Osteocyte (in vitro differentiated cells): ENCODE data around the gene FAM222B. TPM values are rescaled to one million over a fixed set of nuclear protein-coding genes. Genes with fewer than 3 reads are reported as not detected.

ENCODE experiments used
- DNase-seq: peaks from one replicate; pipeline ENCODE4 v3.0.0; 2021; ENCODE audit warnings: mixed read lengths; ENCODE audit not compliant: unreplicated experiment; ENCODE audit errors: extremely low spot score
- H3K27ac Mint-ChIP-seq: one replicate; pipeline ENCODE4 v1.8.0; 2021; ENCODE audit warnings: mild to moderate bottlenecking, mixed read lengths; ENCODE audit not compliant: unreplicated experiment
- H3K27me3 Mint-ChIP-seq: one replicate; pipeline ENCODE4 v1.8.0; 2021; ENCODE audit warnings: mixed read lengths; ENCODE audit not compliant: unreplicated experiment
- H3K36me3 Mint-ChIP-seq: one replicate; pipeline ENCODE4 v1.8.0; 2021; ENCODE audit warnings: mixed read lengths; ENCODE audit not compliant: unreplicated experiment
- H3K4me1 Mint-ChIP-seq: one replicate; pipeline ENCODE4 v1.8.0; 2021; ENCODE audit warnings: mixed read lengths; ENCODE audit not compliant: unreplicated experiment
- H3K4me3 Mint-ChIP-seq: one replicate; pipeline ENCODE4 v1.8.0; 2021; ENCODE audit warnings: mild to moderate bottlenecking, moderate library complexity, mixed read lengths; ENCODE audit not compliant: unreplicated experiment
- H3K9me3 Mint-ChIP-seq: one replicate; pipeline ENCODE4 v1.8.0; 2021; ENCODE audit warnings: mixed read lengths; ENCODE audit not compliant: unreplicated experiment
- total RNA-seq: library from RNA; stranded (reverse); gene quantifications from 2 replicates; pipeline ENCODE4 v1.2.1, GENCODE V29; 2021
- TF ChIP-seq, protein P1 (sequence below): fragments of 200-600 bp; sonication (generic); IDR thresholded peaks from 2 replicates; pipeline ENCODE4 v1.5.0; 2021; ENCODE audit warnings: antibody characterized with exemption, mild to moderate bottlenecking, moderate library complexity

The FAM222B gene
- total RNA-seq, 1 donor from 2014 or later, result 21.2 TPM

DNA sequence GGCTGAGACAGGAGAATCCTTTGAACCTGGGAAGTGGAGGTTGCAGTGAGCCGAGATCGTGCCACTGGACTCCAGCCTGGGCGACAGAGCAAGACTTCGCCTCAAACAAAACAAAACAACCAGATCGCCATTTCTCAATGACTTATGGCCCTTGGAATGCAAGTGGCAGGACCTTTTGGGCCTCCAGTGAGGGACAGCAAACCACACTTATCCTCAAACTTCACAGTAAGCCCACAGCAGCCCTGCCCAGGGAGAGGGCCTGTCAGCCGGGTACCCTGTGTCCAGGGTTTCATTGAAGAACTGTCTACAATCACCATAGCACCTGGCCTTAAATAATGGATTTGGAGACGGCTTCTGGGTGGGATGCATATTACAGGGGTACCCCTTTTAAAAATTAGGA, 87.1 kb downstream of the FAM222B start:
- Mint-ChIP-seq H3K27ac (peak overlapping the region; percentile 38), H3K27me3 (no peaks in the 10 kb centered on the region), H3K36me3 (peaks cover 21% of the 10 kb centered on the region), H3K4me3 (no peak overlapping the region), H3K9me3 (no peaks in the 10 kb centered on the region), H3K4me1 (peaks cover 9% of the 10 kb centered on the region)
- DNase-seq, result no peak
- TF ChIP-seq, protein P1, sequence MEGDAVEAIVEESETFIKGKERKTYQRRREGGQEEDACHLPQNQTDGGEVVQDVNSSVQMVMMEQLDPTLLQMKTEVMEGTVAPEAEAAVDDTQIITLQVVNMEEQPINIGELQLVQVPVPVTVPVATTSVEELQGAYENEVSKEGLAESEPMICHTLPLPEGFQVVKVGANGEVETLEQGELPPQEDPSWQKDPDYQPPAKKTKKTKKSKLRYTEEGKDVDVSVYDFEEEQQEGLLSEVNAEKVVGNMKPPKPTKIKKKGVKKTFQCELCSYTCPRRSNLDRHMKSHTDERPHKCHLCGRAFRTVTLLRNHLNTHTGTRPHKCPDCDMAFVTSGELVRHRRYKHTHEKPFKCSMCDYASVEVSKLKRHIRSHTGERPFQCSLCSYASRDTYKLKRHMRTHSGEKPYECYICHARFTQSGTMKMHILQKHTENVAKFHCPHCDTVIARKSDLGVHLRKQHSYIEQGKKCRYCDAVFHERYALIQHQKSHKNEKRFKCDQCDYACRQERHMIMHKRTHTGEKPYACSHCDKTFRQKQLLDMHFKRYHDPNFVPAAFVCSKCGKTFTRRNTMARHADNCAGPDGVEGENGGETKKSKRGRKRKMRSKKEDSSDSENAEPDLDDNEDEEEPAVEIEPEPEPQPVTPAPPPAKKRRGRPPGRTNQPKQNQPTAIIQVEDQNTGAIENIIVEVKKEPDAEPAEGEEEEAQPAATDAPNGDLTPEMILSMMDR, result no peak

DNA sequence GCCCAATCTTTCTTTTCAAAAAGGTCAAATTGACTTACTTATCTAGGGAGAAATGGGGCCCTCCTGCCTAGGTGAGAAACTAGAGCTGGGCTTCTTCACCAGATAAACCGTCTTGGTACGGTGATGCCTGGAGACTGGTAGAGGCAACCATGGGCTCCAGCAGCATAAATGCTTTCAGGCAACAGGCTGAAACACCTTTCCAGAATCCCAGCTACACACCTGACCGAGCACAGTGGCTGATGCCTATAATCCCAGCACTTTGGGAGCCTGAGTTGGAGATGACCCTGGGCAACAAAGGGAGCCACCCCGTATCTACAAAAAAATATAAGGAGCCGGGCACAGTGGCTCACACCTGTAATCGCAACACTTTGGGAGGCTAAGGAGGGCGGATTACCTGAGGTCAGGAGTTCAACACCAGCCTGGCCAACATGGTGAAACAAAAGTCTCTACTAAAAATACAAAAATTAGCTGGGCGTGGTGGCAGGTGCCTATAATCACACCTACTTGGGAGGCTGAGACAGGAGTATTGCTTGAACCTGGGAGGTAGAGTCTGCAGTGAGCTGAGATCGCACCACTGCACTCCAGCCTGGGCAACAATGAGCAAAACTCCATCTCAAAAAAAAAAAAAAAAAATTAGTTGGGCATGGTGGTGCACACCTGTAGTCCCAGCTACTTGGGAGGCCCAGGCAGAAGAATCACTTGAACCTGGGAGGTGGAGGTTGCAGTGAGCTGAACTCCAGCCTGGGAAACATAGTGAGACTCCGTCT, 90.8 kb downstream of the FAM222B start:
- Mint-ChIP-seq H3K4me1 (peaks cover 17% of the 10 kb centered on the region), H3K36me3 (peaks cover 17% of the 10 kb centered on the region), H3K27ac (no peak overlapping the region), H3K9me3 (no peaks in the 10 kb centered on the region), H3K27me3 (no peaks in the 10 kb centered on the region), H3K4me3 (no peak overlapping the region)
- TF ChIP-seq, protein P1, result no peak
- no peak for DNase-seq

DNA sequence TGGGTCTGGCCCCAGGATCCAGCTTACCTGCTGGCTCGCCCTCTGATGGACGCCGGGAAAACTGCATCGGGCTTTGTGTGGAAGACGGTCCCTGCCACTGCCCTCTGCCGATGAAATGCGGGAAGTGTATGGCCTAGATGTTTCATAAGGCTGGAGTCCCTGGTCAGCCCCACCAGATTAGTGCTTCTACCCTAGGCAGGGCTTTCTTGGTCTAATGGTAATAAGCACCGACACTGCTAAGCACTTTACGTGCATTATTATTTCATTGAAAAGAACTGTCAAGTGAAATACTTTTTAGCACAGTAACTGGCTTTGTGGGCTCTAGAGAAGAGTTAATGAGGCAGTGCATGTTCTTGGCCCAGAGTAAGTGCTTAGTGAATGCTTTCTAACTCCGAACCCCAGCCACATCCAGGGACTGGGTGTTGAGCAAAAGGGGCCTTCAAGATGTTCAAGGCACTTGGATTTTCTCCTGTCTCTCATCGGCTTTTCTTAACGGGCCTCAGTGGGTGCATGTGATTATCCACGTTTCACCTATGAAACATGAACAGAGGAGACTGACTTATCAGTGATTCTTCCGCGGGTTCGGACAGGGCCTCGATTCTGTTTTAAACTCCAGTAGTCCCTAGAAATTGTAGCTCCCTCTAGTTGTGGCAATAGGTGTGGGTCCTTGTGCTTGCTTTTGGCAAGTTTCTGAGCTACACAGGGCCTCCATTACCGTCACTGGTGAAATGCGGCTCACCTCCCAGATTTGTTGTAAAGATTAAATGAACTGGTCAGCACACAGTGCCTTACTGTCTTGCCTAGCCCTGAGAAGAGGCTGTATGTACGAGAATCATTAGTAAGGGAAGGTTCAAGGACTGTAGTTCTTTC, 92.2 kb downstream of the FAM222B start:
- peak overlapping the region; percentile 63 for H3K27ac Mint-ChIP-seq
- H3K27me3 Mint-ChIP-seq, result no peaks in the 10 kb centered on the region
- peak; percentile 97 for DNase-seq
- H3K9me3 Mint-ChIP-seq, result no peaks in the 10 kb centered on the region
- TF ChIP-seq, protein P1, result peak; percentile 100
- peaks cover 23% of the 10 kb centered on the region for H3K4me1 Mint-ChIP-seq
- no peak overlapping the region for H3K4me3 Mint-ChIP-seq
- peaks cover 11% of the 10 kb centered on the region for H3K36me3 Mint-ChIP-seq

DNA sequence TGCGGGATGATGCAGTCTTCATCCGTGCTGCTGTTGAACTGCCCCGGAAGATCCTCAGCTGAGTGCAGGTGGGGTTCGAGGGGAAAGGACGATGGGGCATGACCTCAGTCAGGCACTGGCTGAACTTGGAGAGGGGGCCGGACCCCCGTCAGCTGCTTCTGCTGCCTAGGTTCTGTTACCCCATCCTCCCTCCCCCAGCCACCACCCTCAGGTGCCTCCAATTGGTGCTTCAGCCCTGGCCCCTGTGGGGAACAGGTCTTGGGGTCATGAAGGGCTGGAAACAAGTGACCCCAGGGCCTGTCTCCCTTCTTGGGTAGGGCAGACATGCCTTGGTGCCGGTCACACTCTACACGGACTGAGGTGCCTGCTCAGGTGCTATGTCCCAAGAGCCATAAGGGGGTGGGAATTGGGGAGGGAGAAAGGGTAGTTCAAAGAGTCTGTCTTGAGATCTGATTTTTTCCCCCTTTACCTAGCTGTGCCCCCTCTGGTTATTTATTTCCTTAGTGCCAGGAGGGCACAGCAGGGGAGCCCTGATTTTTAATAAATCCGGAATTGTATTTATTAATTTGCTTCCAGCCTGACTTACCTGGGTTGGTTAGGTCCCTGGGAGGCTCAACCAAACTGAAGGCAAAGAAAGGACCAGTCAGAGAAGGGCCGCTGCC, 92.9 kb downstream of the FAM222B start:
- TF ChIP-seq, protein P1, result no peak
- peaks cover 11% of the 10 kb centered on the region for H3K36me3 Mint-ChIP-seq
- no peaks in the 10 kb centered on the region for H3K9me3 Mint-ChIP-seq
- peak overlapping the region; percentile 63 for H3K27ac Mint-ChIP-seq
- no peak overlapping the region for H3K4me3 Mint-ChIP-seq
- peaks cover 24% of the 10 kb centered on the region for H3K4me1 Mint-ChIP-seq
- no peak for DNase-seq
- H3K27me3 Mint-ChIP-seq, result no peaks in the 10 kb centered on the region
